ENCODE results near the gene CAMKMT. TPM values are rescaled to one million over a fixed set of nuclear protein-coding genes. Genes with fewer than 3 reads are reported as not detected.

The CAMKMT gene
- total RNA-seq, 3 donors from 2014 or later (not counting 1 experiment from before 2014, with no cell fraction given), result 18.1 to 25.0 (median 20.6) TPM

GRCh38 chr2:44452069-44452583, 90.4 kb downstream of the CAMKMT start:
- Histone ChIP-seq H3K27ac (ENCODE audit: low read length) (no peak overlapping the region), H3K9me3 (ENCODE audit: control insufficient read depth, insufficient read depth, low read length) (no peaks in the 10 kb centered on the region), H3K4me3 (ENCODE audit: low read length) (no peak overlapping the region), H3K4me1 (ENCODE audit: control insufficient read depth, insufficient read depth, low read length) (no peaks in the 10 kb centered on the region), H3K36me3 (ENCODE audit: control insufficient read depth, insufficient read depth, low read length) (no peaks in the 10 kb centered on the region), H3K27me3 (ENCODE audit: control insufficient read depth, insufficient read depth, low read length) (no peaks in the 10 kb centered on the region)
- no CpG with 5 or more reads among the region's 1 CpG for WGBS (ENCODE audit: insufficient coverage)
- no peak for TF ChIP-seq CTCF (IDR thresholded peaks at IDR 0.05)
- DNase-seq (no peak), ATAC-seq (no peak)
- H3K27ac Mint-ChIP-seq, result no peak overlapping the region
- no peak overlapping the region for H3K4me3 Mint-ChIP-seq
- no peaks in the 10 kb centered on the region for H3K9me3 Mint-ChIP-seq
- intact Hi-C loops (cut with micrococcal nuclease), result no loop called here
- H3K4me1 Mint-ChIP-seq, result no peaks in the 10 kb centered on the region
- no peaks in the 10 kb centered on the region for H3K27me3 Mint-ChIP-seq (ENCODE audit: low read depth in 2 of 2)
- H3K36me3 Mint-ChIP-seq, result no peaks in the 10 kb centered on the region

GRCh38 chr2:44453259-44453658, 91.5 kb downstream of the CAMKMT start:
- Histone ChIP-seq H3K4me3 (ENCODE audit: low read length) (no peak overlapping the region), H3K36me3 (ENCODE audit: control insufficient read depth, insufficient read depth, low read length) (no peaks in the 10 kb centered on the region), H3K4me1 (ENCODE audit: control insufficient read depth, insufficient read depth, low read length) (no peaks in the 10 kb centered on the region), H3K27me3 (ENCODE audit: control insufficient read depth, insufficient read depth, low read length) (no peaks in the 10 kb centered on the region), H3K9me3 (ENCODE audit: control insufficient read depth, insufficient read depth, low read length) (no peaks in the 10 kb centered on the region), H3K27ac (ENCODE audit: low read length) (no peak overlapping the region)
- Mint-ChIP-seq H3K36me3 (no peaks in the 10 kb centered on the region), H3K9me3 (no peaks in the 10 kb centered on the region), H3K27me3 (ENCODE audit: low read depth in 2 of 2) (no peaks in the 10 kb centered on the region), H3K27ac (no peak overlapping the region), H3K4me3 (no peak overlapping the region), H3K4me1 (no peaks in the 10 kb centered on the region)
- DNase-seq (no peak), ATAC-seq (no peak)
- TF ChIP-seq CTCF (IDR thresholded peaks at IDR 0.05), result no peak
- intact Hi-C loops (cut with micrococcal nuclease), result no loop called here
- WGBS (ENCODE audit: insufficient coverage), result no CpG with 5 or more reads among the region's 1 CpG

- no peaks in the 10 kb centered on the region for H3K4me1 ChIP-seq (ENCODE audit: control insufficient read depth, insufficient read depth, low read length)
- H3K27ac ChIP-seq (ENCODE audit: low read length), result no peak overlapping the region
- no peak overlapping the region for H3K27ac Mint-ChIP-seq
- no peaks in the 10 kb centered on the region for H3K9me3 Mint-ChIP-seq
- no peaks in the 10 kb centered on the region for H3K4me1 Mint-ChIP-seq
- no peak for TF ChIP-seq CTCF (IDR thresholded peaks at IDR 0.05)
- no peak for DNase-seq
- H3K36me3 ChIP-seq (ENCODE audit: control insufficient read depth, insufficient read depth, low read length), result no peaks in the 10 kb centered on the region
- WGBS (ENCODE audit: insufficient coverage), result no CpG with 5 or more reads among the region's 1 CpG
- no peaks in the 10 kb centered on the region for H3K9me3 ChIP-seq (ENCODE audit: control insufficient read depth, insufficient read depth, low read length)
- intact Hi-C loops (cut with micrococcal nuclease), result no loop called here
- no peak overlapping the region for H3K4me3 ChIP-seq (ENCODE audit: low read length)
- no peaks in the 10 kb centered on the region for H3K36me3 Mint-ChIP-seq
- no peaks in the 10 kb centered on the region for H3K27me3 ChIP-seq (ENCODE audit: control insufficient read depth, insufficient read depth, low read length)
- H3K27me3 Mint-ChIP-seq (ENCODE audit: low read depth in 2 of 2), result no peaks in the 10 kb centered on the region
- H3K4me3 Mint-ChIP-seq, result no peak overlapping the region
- no peak for ATAC-seq
These were observed 94.1 kb downstream of the CAMKMT start for GRCh38 chr2:44455877-44456276.

- no peak overlapping the region for H3K27ac Mint-ChIP-seq
- Histone ChIP-seq H3K27me3 (ENCODE audit: control insufficient read depth, insufficient read depth, low read length) (no peaks in the 10 kb centered on the region), H3K4me3 (ENCODE audit: low read length) (no peak overlapping the region), H3K4me1 (ENCODE audit: control insufficient read depth, insufficient read depth, low read length) (no peaks in the 10 kb centered on the region), H3K9me3 (ENCODE audit: control insufficient read depth, insufficient read depth, low read length) (no peaks in the 10 kb centered on the region), H3K36me3 (ENCODE audit: control insufficient read depth, insufficient read depth, low read length) (no peaks in the 10 kb centered on the region), H3K27ac (ENCODE audit: low read length) (no peak overlapping the region)
- no peaks in the 10 kb centered on the region for H3K36me3 Mint-ChIP-seq
- H3K4me3 Mint-ChIP-seq, result no peak overlapping the region
- no peaks in the 10 kb centered on the region for H3K27me3 Mint-ChIP-seq (ENCODE audit: low read depth in 2 of 2)
- ATAC-seq (no peak), DNase-seq (no peak)
- no peak for TF ChIP-seq CTCF (IDR thresholded peaks at IDR 0.05)
- no peaks in the 10 kb centered on the region for H3K4me1 Mint-ChIP-seq
- intact Hi-C loops (cut with micrococcal nuclease), result no loop called here
- no peaks in the 10 kb centered on the region for H3K9me3 Mint-ChIP-seq
These were observed 95.2 kb downstream of the CAMKMT start for GRCh38 chr2:44456946-44457345.
